IPS DF 6.9 (cell line): Measurements from ENCODE around the gene LPAR6.

ENCODE experiments used
- DNase-seq: peaks from one replicate; pipeline ENCODE4 v3.0.0-alpha.2; 2013; ENCODE audit warnings: low read depth, low spot score
- H3K27ac ChIP-seq: one replicate; pipeline ENCODE4 v1.5.1; 2013; ENCODE audit warnings: low read length, control low read depth
- H3K27me3 ChIP-seq: 2 replicates; pipeline ENCODE4 v1.6.1; 2013; ENCODE audit warnings: mild to moderate bottlenecking, low read length; ENCODE audit not compliant: control insufficient read depth, insufficient read depth
- H3K36me3 ChIP-seq: 2 replicates; pipeline ENCODE4 v1.6.1; 2013; ENCODE audit warnings: low read length; ENCODE audit not compliant: control insufficient read depth, insufficient read depth
- H3K4me1 ChIP-seq: 2 replicates; pipeline ENCODE4 v1.6.1; 2013; ENCODE audit warnings: low read length; ENCODE audit not compliant: control insufficient read depth, insufficient read depth
- H3K4me3 ChIP-seq: 2 replicates; pipeline ENCODE4 v1.5.1; 2013; ENCODE audit warnings: mild to moderate bottlenecking, low read length
- H3K9me3 ChIP-seq: 2 replicates; pipeline ENCODE4 v1.6.1; 2013; ENCODE audit warnings: low read length, inconsistent platforms; ENCODE audit not compliant: control insufficient read depth, insufficient read depth
- WGBS: extraction: QIAGEN DNeasy Blood & Tissue Kit; methylation state at CpG from one replicate; pipeline ENCODE4 v1.1.7; 2013; ENCODE audit warnings: mixed read lengths, missing lambda C conversion rate; ENCODE audit not compliant: insufficient read length, insufficient coverage; 5-methylcytosine and 5-hydroxymethylcytosine counted together

The LPAR6 gene

GRCh38 chr13:48400850-48401291 is 12.0 kb downstream of the LPAR6 start:
- H3K9me3 ChIP-seq, result no peaks in the 10 kb centered on the region
- H3K36me3 ChIP-seq, result no peaks in the 10 kb centered on the region
- no peak overlapping the region for H3K4me3 ChIP-seq
- no peaks in the 10 kb centered on the region for H3K27me3 ChIP-seq
- H3K27ac ChIP-seq, result no peak overlapping the region
- WGBS, result no CpG with 5 or more reads among the region's 1 CpG
- H3K4me1 ChIP-seq, result no peaks in the 10 kb centered on the region
- DNase-seq, result no peak

DNA sequence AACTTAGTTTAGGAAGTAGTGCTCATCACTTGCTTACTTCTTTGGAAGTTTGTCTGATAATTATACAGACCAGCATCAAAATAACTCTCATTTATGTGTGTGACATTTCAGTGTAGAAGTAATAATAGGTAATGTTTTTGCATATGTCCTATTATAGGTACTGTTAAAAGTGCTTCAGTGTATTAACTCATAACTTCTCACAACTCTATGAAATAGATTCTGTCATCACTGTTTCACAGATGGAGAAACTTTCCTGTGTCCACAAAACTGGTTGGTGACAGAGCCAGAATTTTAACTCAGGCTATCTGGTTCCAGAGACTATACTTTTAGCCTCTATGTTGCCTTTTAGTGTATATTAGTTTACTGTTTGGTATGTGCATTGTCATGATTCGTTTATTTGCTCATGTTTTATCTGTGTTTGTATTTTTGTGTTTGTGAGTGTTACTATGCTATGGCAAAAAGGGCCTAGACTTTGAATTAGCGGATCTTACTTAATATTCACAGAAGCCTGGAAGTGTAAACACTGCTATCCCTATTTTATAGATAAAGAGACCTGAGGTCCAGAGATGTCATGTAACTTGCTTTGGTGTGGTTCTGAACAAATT is 12.7 kb downstream of the LPAR6 start:
- Histone ChIP-seq H3K4me3 (no peak overlapping the region), H3K27ac (no peak overlapping the region), H3K9me3 (no peaks in the 10 kb centered on the region), H3K4me1 (no peaks in the 10 kb centered on the region), H3K27me3 (no peaks in the 10 kb centered on the region), H3K36me3 (no peaks in the 10 kb centered on the region)
- DNase-seq, result no peak
- WGBS, result no CpG with 5 or more reads among the region's 2 CpGs

- H3K27ac ChIP-seq, result no peak overlapping the region
- no peak for DNase-seq
These were observed 14.3 kb downstream of the LPAR6 start for GRCh38 chr13:48398450-48399095.

GRCh38 chr13:48397744-48398143 is 15.2 kb downstream of the LPAR6 start:
- no peak overlapping the region for H3K4me3 ChIP-seq
- no peak overlapping the region for H3K27ac ChIP-seq
- no peaks in the 10 kb centered on the region for H3K4me1 ChIP-seq
- no peaks in the 10 kb centered on the region for H3K27me3 ChIP-seq
- H3K9me3 ChIP-seq, result no peaks in the 10 kb centered on the region
- no peak for DNase-seq
- no peaks in the 10 kb centered on the region for H3K36me3 ChIP-seq
- no CpG with 5 or more reads among the region's 1 CpG for WGBS

More at GRCh38 chr13:48398450-48399095, 14.3 kb downstream of the LPAR6 start:
- H3K4me1 ChIP-seq, result no peaks in the 10 kb centered on the region
- H3K9me3 ChIP-seq, result no peaks in the 10 kb centered on the region
- no peaks in the 10 kb centered on the region for H3K36me3 ChIP-seq
- no peaks in the 10 kb centered on the region for H3K27me3 ChIP-seq
- H3K4me3 ChIP-seq, result no peak overlapping the region

DNA sequence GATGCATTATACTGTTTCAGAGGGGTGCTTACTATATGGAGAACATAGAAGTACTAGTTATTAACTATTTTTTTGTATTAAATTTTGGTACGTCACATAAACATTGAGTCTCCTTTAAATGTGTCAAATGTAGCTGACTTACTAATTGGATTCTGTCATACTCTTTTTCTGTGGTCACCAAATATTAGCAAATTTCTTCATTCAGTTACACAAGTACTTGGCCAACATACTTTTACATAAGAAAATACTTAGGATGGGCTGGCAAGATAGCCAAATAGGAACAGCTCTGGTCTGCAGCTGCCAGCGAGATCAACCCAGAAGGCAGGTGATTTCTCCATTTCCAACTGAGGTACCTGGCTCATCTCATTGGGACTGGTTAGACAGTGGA is 19.2 kb downstream of the LPAR6 start:
- no peaks in the 10 kb centered on the region for H3K36me3 ChIP-seq
- no peak overlapping the region for H3K4me3 ChIP-seq
- WGBS, result no CpG with 5 or more reads among the region's 2 CpGs

DNA sequence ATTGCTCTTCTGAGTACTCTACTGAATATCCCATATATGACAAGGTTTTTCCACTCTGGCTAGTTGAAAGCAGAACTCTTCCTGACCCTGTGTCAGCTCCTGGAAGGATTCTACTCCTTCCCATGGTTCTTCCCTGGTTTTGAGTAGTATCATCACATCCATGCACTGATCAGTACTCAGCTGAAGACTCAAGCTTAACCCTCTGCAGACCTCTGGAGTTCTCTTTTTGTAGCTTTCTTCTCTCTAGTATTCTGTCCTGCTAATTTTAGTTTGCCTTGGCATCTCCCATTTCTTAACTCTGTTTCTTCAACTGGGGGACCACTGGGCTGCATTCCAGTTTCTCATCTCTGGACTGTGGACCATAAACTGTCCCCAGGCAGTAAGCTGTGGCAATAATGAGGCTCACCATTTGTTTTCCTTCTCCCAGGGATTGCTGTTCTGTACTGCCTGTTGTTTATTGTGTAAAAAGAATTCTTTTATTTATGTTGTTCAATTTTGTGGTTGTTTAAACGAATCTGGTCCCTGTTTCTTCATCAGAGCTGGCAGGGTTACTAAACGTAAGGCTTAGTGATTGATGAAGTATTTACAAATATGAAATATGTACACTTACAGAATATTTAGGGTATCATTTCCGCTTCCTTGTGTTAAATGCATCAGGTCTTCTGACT is 19.7 kb downstream of the LPAR6 start:
- no CpG with 5 or more reads among the region's 3 CpGs for WGBS

More for the DNA sequence above, 19.2 kb downstream of the LPAR6 start:
- Histone ChIP-seq H3K9me3 (no peaks in the 10 kb centered on the region), H3K27ac (no peak overlapping the region), H3K27me3 (no peaks in the 10 kb centered on the region), H3K4me1 (no peaks in the 10 kb centered on the region)
- no peak for DNase-seq

DNA sequence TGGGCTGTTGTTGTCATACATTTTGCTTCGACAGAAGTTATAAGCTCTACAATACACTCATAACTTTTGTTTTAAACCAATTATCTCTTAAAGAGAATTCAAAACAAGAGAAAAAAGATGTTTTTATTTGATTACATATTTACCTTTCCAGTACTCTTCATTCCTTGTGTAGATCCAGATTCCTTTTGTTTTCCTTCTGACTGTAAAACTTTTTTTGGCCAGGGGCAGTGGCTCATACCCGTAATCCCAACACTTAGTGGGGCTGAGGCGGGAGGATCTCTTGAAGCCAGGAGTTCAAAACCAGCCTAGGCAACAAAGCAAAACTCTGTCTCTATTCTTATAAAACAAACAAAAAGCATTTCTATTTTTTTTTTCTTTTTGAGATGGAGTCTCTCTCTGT is 21.7 kb downstream of the LPAR6 start:
- Histone ChIP-seq H3K4me3 (no peak overlapping the region), H3K4me1 (no peaks in the 10 kb centered on the region), H3K36me3 (no peaks in the 10 kb centered on the region), H3K9me3 (no peaks in the 10 kb centered on the region), H3K27ac (no peak overlapping the region), H3K27me3 (no peaks in the 10 kb centered on the region)
- no peak for DNase-seq
- WGBS, result no CpG with 5 or more reads among the region's 3 CpGs

More for the DNA sequence above, 19.7 kb downstream of the LPAR6 start:
- Histone ChIP-seq H3K9me3 (no peaks in the 10 kb centered on the region), H3K4me1 (no peaks in the 10 kb centered on the region), H3K4me3 (no peak overlapping the region), H3K27ac (no peak overlapping the region), H3K27me3 (no peaks in the 10 kb centered on the region), H3K36me3 (no peaks in the 10 kb centered on the region)
- DNase-seq, result no peak

DNA sequence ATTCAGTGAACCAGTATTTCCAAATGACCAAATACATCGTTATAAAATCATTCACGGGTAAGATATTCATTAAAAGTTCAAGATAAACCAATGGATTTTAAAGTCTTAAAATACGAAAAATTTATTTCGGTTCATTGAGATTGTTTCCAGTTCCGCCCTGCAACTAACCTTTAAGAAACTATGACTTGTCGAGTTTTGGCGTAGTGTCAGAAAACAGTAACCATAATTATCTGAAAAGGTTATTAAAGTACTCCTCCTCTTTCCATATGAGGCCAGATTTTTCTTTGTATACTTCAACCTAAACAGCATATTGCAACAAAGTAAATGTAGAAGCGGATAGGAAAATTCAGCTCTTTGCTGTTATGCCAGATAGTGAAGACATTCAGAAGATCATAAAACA is 26.1 kb downstream of the LPAR6 start:
- Histone ChIP-seq H3K36me3 (no peaks in the 10 kb centered on the region), H3K4me3 (no peak overlapping the region), H3K27me3 (no peaks in the 10 kb centered on the region), H3K9me3 (no peaks in the 10 kb centered on the region), H3K4me1 (no peaks in the 10 kb centered on the region), H3K27ac (no peak overlapping the region)
- WGBS, result no CpG with 5 or more reads among the region's 8 CpGs
- DNase-seq, result no peak

GRCh38 chr13:48383384-48383783 is 29.5 kb downstream of the LPAR6 start:
- Histone ChIP-seq H3K36me3 (no peaks in the 10 kb centered on the region), H3K9me3 (no peaks in the 10 kb centered on the region), H3K27ac (no peak overlapping the region), H3K4me1 (no peaks in the 10 kb centered on the region), H3K4me3 (no peak overlapping the region), H3K27me3 (no peaks in the 10 kb centered on the region)
- no CpG with 5 or more reads among the region's 2 CpGs for WGBS
- DNase-seq, result no peak

- Histone ChIP-seq H3K4me1 (no peaks in the 10 kb centered on the region), H3K27ac (no peak overlapping the region), H3K36me3 (no peaks in the 10 kb centered on the region), H3K9me3 (no peaks in the 10 kb centered on the region), H3K4me3 (no peak overlapping the region), H3K27me3 (no peaks in the 10 kb centered on the region)
- no peak for DNase-seq
These were observed 32.3 kb downstream of the LPAR6 start for GRCh38 chr13:48380581-48380980.

GRCh38 chr13:48377857-48378256 is 35.1 kb downstream of the LPAR6 start:
- no CpG with 5 or more reads among the region's 2 CpGs for WGBS
- Histone ChIP-seq H3K27ac (no peak overlapping the region), H3K4me3 (no peak overlapping the region), H3K4me1 (no peaks in the 10 kb centered on the region), H3K9me3 (no peaks in the 10 kb centered on the region), H3K36me3 (no peaks in the 10 kb centered on the region), H3K27me3 (no peaks in the 10 kb centered on the region)
- no peak for DNase-seq
